Choroid plexus epithelial cell (primary cell): ENCODE results near the gene ST8SIA3.

Source experiments
- DNase-seq: peaks from one replicate; pipeline ENCODE4 v3.0.0-alpha.2; 2010; ENCODE audit warnings: low read depth
- H3K4me3 ChIP-seq: 2 replicates; pipeline ENCODE4 v1.5.1; 2011; ENCODE audit warnings: low read depth, mild to moderate bottlenecking, control low read depth, low read length, moderate library complexity
- TF ChIP-seq, protein P1 (sequence below): conservative IDR thresholded peaks from 2 replicates; pipeline ENCODE4 v1.5.1; 2011; ENCODE audit warnings: low read depth, mild to moderate bottlenecking, control low read depth, inconsistent platforms, low read length, moderate library complexity

Gene ST8SIA3, protein sequence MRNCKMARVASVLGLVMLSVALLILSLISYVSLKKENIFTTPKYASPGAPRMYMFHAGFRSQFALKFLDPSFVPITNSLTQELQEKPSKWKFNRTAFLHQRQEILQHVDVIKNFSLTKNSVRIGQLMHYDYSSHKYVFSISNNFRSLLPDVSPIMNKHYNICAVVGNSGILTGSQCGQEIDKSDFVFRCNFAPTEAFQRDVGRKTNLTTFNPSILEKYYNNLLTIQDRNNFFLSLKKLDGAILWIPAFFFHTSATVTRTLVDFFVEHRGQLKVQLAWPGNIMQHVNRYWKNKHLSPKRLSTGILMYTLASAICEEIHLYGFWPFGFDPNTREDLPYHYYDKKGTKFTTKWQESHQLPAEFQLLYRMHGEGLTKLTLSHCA

DNA sequence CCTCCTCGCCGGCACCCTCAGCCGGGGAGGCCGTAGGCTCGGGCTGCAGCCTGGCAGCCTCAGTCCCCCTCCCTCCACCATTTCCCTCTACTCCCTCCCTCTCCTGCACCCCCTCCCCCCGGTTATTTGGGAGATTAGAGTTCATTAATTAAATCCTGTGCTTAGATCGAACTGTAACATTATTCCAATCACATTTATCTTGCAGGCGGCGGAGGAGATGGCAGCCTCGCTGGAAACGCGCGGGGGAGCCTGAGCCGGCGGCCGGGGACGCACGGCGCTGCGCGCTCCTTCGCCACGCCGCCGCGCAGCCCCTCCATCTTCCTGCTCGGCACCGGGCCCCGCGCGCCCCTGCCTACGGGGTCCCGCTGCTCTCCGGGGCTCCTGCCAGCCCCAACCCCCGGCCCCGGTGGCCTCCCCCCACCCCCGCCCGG, at the start of gene ST8SIA3:
TSS of gene ST8SIA3 (plus strand) at position 287 of the 431 bp plus-strand sequence. CDS start 290 bp downstream, outside the sequence.
- no peak for DNase-seq
- TF ChIP-seq, protein P1, sequence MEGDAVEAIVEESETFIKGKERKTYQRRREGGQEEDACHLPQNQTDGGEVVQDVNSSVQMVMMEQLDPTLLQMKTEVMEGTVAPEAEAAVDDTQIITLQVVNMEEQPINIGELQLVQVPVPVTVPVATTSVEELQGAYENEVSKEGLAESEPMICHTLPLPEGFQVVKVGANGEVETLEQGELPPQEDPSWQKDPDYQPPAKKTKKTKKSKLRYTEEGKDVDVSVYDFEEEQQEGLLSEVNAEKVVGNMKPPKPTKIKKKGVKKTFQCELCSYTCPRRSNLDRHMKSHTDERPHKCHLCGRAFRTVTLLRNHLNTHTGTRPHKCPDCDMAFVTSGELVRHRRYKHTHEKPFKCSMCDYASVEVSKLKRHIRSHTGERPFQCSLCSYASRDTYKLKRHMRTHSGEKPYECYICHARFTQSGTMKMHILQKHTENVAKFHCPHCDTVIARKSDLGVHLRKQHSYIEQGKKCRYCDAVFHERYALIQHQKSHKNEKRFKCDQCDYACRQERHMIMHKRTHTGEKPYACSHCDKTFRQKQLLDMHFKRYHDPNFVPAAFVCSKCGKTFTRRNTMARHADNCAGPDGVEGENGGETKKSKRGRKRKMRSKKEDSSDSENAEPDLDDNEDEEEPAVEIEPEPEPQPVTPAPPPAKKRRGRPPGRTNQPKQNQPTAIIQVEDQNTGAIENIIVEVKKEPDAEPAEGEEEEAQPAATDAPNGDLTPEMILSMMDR, result no peak
- no peak within 1 kb of the TSS for H3K4me3 ChIP-seq

DNA sequence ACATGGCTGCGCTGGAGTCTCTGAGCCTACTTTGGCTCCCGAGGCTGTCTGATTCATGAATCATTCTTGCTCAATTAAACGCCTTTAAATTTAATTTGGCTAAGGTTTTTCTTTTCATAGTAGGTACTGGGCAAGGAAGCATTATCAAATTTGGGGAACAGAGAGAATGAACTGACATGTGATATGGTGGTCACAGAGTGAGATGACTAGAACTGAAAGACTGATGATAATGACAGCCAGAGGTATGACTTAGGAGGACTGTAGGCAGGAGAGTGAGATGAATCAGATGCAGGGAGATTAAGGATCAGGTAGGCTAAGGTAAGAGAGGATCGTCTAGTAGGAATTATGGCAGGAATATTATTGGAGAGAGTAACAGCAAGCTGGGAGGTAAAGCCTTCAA, 40.9 kb upstream of the ST8SIA3 start:
- DNase-seq, result no peak
- H3K4me3 ChIP-seq, result no peak overlapping the region
- TF ChIP-seq, protein P1, result no peak

DNA sequence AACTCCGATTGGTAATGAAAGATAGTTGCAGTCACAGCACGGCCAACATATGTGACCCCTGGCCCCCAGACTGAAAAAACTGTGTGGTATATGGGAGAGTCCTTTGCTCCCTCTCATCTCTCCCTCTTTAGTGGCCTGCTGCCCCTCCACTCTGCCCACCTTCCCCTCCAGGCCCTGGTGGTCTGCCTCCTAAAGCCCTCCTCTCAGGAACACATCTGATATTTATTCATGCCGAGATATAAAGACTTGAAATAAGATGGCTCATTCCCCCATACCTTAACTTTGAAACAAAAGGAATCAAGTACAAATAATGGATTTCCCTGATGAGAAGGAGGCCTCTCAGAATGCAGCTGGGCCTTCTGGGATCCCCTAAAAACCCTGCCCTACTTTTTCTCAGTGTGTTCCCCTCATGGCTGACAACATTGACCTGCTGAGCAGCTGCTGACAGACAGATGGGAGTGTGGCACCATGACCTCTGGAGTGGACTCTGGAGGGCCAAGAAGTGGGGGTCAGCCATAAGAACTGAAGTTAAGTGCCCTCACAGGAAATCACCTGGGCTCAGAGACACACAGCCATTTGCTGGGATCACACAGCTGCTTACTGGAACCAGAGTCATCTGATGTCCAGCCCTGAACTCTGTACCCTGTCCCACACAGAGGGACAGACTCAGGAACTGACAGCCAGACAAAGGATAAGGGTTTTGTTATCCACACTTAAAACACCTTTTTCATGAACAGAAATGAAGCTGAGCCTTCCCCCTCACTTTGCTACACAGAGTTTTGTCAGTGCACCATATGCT, 39.8 kb upstream of the ST8SIA3 start:
- no peak for DNase-seq
- TF ChIP-seq, protein P1, result no peak
- H3K4me3 ChIP-seq, result no peak overlapping the region

DNA sequence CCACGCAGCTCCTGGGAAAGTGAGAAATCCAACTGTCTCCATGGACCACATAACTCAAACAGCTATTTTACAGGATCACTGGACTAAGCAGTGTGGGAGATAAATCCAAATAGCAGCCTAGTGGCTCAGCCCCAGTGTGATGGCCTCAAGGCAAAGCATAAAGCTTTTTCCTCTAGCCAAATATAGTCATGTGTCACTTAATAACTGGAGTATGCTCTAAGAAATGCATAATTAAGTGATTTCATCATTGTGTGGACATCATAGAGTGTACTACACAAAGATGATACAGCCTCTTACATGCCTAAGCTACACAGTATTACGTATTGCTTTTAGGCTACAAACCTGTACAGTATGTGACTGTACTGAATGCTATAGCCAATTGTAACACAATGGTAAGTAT, 31.8 kb upstream of the ST8SIA3 start:
- TF ChIP-seq, protein P1, result no peak
- DNase-seq, result no peak
- no peak overlapping the region for H3K4me3 ChIP-seq

DNA sequence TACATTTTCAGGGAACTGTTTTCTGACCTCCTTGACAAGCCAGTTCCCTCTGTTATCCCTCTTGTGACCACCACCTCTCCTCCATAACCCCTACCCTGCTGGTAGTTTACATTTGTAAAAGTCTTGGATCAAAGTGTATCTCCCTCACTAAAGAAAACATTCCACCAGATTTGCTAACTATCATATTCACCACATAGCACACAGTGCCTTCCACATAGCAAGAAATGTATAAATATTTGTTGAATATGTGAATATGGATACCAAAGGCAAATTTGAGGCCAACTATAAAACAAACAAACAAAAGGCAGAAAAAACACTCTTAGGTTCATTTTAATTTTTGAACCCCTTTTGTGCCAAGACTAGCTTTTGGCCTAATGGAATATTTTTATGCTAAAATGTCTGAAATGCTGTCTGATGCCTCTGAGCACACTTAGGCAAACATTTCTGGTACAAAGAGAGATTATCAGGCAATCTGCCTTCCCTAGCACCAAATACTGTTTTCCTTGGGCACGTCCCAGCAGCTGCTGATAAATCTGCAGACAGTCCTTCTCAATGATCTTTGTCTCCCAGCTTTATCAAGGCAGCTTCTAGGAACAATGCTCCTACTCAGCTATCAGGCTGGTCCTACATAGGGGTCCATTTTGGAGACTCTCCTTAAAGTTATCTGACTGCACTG, 26.7 kb upstream of the ST8SIA3 start:
- no peak for DNase-seq
- no peak overlapping the region for H3K4me3 ChIP-seq
- TF ChIP-seq, protein P1, result no peak

DNA sequence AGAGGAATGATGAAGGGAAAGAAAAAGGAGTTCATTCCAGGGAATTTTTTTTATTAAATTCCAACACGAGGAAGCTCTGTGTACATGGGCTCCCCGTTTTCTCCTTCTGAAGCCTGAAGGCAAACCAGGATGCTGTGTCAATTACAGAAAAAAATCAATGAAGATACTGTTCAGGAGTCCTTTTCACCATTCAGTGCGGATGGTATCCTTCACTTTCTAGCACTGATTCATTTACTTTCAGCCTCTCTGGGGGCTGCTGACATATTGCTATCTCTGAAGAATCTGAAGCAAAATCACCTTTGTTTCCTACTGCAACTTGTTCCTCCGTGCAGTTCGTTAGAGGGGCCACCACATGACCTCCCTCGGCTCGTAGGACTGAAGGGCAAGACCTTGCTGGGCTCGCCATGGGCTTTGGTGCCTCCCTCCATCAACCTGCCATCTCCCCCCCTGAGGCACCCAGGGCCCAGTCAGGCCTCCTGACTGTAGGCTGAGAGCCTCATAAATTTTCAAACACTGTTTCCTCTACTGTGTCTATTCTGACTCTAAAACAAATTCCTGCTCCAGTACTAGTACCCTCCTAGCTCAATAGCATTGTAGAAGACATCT, 25.5 kb upstream of the ST8SIA3 start:
- TF ChIP-seq, protein P1, result no peak
- H3K4me3 ChIP-seq, result no peak overlapping the region
- DNase-seq, result no peak
